HepG2 (cell line): ENCODE data around the gene AKAP1. TPM values are rescaled to one million over a fixed set of nuclear protein-coding genes. Genes with fewer than 3 reads are reported as not detected.
A peak's percentile ranks its signal among the peaks of the same experiment; 100 is the strongest.

Experiments
- AKNA ChIP-seq: sonication (generic); formaldehyde crosslinking; IDR thresholded peaks from 2 replicates; pipeline ENCODE4 v1.4.0; 2020; ENCODE audit warnings: missing genetic modification reagents, borderline replicate concordance
- EZH2 ChIP-seq: conservative IDR thresholded peaks from 2 replicates; pipeline ENCODE4 v1.6.1; 2012; ENCODE audit warnings: mild to moderate bottlenecking, low read depth, low read length, moderate library complexity
- NFKB2 ChIP-seq: sonication (generic); formaldehyde crosslinking; IDR thresholded peaks from 2 replicates; pipeline ENCODE4 v1.4.0; 2020; ENCODE audit warnings: missing genetic modification reagents, borderline replicate concordance
- RBAK ChIP-seq: sonication (generic); formaldehyde crosslinking; IDR thresholded peaks from 2 replicates; pipeline ENCODE4 v1.5.1; 2020; ENCODE audit warnings: mild to moderate bottlenecking, missing genetic modification reagents
- XRCC5 ChIP-seq: fragments of 200-400 bp; formaldehyde crosslinking; optimal IDR thresholded peaks from 2 replicates; pipeline ENCODE3; 2017; ENCODE audit warnings: mild to moderate bottlenecking, low read length
- ZGPAT ChIP-seq: IDR thresholded peaks from 2 replicates; pipeline ENCODE4 v1.6.1; 2016; ENCODE audit warnings: mild to moderate bottlenecking
- ZNF609 ChIP-seq: sonication (generic); formaldehyde crosslinking; IDR thresholded peaks from 2 replicates; pipeline ENCODE4 v1.4.0; 2020; ENCODE audit warnings: mild to moderate bottlenecking, missing genetic modification reagents, borderline replicate concordance
- ZNF75D ChIP-seq: sonication (generic); formaldehyde crosslinking; IDR thresholded peaks from 2 replicates; pipeline ENCODE4 v1.8.1; 2023; ENCODE audit warnings: missing genetic modification reagents, mild to moderate bottlenecking, borderline replicate concordance
- ZNF781 ChIP-seq: sonication (generic); formaldehyde crosslinking; IDR thresholded peaks from 2 replicates; pipeline ENCODE4 v1.5.1; 2020; ENCODE audit warnings: borderline replicate concordance, mild to moderate bottlenecking, missing genetic modification reagents; ENCODE audit errors: not compliant biosample characterization
- ZSCAN25 ChIP-seq: sonication (generic); formaldehyde crosslinking; IDR thresholded peaks from 2 replicates; pipeline ENCODE4 v1.8.0; 2022; ENCODE audit warnings: mild to moderate bottlenecking, missing genetic modification reagents
- polyA plus RNA-seq, 8 experiments: library from polyadenylated mRNA; depleted of rRNA in 3 of 8; stranded (reverse) in 7 of 8; unstranded in 1 of 8; fragments of >200 nt; fragmentation: Illumina TruSeq in 4 of 8; extraction: Trizol in 4 of 8; gene quantifications; 2 replicates each; pipeline versions ENCODE4 v1.2.1 to v1.2.3, GENCODE V29; 2011 to 2016; ENCODE audit warnings: low read depth in 4 of 8, missing spikeins in 1 of 8, mixed read lengths in 1 of 8; ENCODE audit not compliant: insufficient read depth in 1 of 8
- total RNA-seq, 5 experiments: library from RNA; depleted of rRNA; stranded (reverse); fragments of >200 nt; fragmentation: Illumina TruSeq; extraction: Trizol; gene quantifications; 2 replicates each; pipeline ENCODE4 v1.2.3, GENCODE V29; 2016; ENCODE audit warnings: low read depth in 1 of 5
- TF ChIP-seq, protein P1 (sequence below): sonication (generic); formaldehyde crosslinking; IDR thresholded peaks from 2 replicates; pipeline ENCODE4 v1.5.1; 2020; ENCODE audit warnings: mild to moderate bottlenecking, moderate library complexity, missing genetic modification reagents
- TF ChIP-seq, protein P2 (sequence below): sonication (generic); formaldehyde crosslinking; IDR thresholded peaks from 2 replicates; pipeline ENCODE4 v1.4.0; 2020; ENCODE audit warnings: missing genetic modification reagents
- TF ChIP-seq, protein P3 (sequence below): sonication (generic); formaldehyde crosslinking; IDR thresholded peaks from 2 replicates; pipeline ENCODE4 v1.4.0; 2020; ENCODE audit warnings: low read depth, mild to moderate bottlenecking, missing genetic modification reagents

The AKAP1 gene
- total and polyA plus RNA-seq, 2 of the 13 experiments (the other 11 are each of a cell fraction or from before 2014, with no cell fraction given) = 101 to 131 TPM

DNA sequence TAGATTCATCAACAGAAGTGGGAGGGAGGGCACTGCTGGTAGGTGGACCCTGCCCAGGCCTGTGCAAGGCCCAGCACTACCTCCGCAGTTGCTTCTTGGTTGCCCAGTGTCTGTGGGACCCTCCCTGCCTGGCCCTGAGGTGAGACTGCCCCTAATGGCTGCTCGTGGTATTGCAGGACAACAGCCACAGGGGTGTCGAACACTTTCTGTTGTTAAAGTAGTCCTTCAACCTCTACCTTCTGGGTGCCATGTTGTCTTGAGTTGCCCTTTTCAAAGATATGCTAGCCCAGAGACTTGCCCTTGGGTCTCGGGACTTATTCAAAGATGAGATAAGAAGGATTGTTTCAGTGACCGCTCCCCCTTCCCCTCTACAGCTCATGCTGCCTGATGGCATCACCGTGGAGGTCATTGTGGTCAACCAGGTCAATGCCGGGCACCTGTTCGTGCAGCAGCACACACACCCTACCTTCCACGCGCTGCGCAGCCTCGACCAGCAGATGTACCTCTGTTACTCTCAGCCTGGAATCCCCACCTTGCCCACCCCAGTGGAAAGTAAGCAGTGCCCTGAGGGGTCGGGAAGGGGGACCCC lies 29.1 kb downstream of the AKAP1 start (continued):
- TF ChIP-seq, protein P1, sequence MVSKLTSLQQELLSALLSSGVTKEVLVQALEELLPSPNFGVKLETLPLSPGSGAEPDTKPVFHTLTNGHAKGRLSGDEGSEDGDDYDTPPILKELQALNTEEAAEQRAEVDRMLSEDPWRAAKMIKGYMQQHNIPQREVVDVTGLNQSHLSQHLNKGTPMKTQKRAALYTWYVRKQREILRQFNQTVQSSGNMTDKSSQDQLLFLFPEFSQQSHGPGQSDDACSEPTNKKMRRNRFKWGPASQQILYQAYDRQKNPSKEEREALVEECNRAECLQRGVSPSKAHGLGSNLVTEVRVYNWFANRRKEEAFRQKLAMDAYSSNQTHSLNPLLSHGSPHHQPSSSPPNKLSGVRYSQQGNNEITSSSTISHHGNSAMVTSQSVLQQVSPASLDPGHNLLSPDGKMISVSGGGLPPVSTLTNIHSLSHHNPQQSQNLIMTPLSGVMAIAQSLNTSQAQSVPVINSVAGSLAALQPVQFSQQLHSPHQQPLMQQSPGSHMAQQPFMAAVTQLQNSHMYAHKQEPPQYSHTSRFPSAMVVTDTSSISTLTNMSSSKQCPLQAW (CRISPR knock-in tag) = 0 out of 2 replicates have a peak, but pooled peaks have one; percentile 23
- no peak for TF ChIP-seq RBAK (CRISPR knock-in tag)
- no peak for TF ChIP-seq AKNA (CRISPR knock-in tag)
- no peak for TF ChIP-seq ZNF75D
- TF ChIP-seq ZGPAT (CRISPR knock-in tag) = no peak
- TF ChIP-seq, protein P2, sequence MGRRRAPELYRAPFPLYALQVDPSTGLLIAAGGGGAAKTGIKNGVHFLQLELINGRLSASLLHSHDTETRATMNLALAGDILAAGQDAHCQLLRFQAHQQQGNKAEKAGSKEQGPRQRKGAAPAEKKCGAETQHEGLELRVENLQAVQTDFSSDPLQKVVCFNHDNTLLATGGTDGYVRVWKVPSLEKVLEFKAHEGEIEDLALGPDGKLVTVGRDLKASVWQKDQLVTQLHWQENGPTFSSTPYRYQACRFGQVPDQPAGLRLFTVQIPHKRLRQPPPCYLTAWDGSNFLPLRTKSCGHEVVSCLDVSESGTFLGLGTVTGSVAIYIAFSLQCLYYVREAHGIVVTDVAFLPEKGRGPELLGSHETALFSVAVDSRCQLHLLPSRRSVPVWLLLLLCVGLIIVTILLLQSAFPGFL (CRISPR knock-in tag) = no peak
- TF ChIP-seq NFKB2 (CRISPR knock-in tag) = no peak
- peak; percentile 44 for TF ChIP-seq ZNF781
- peak; percentile 84 for TF ChIP-seq XRCC5
- TF ChIP-seq EZH2 = no peak
- TF ChIP-seq, protein P3, sequence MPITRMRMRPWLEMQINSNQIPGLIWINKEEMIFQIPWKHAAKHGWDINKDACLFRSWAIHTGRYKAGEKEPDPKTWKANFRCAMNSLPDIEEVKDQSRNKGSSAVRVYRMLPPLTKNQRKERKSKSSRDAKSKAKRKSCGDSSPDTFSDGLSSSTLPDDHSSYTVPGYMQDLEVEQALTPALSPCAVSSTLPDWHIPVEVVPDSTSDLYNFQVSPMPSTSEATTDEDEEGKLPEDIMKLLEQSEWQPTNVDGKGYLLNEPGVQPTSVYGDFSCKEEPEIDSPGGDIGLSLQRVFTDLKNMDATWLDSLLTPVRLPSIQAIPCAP (CRISPR knock-in tag) = no peak
- TF ChIP-seq ZNF609 = no peak
- TF ChIP-seq ZSCAN25 = no peak
